ENCODE data around the gene GRHL3. TPM values are rescaled to one million over a fixed set of nuclear protein-coding genes. Genes with fewer than 3 reads are reported as not detected.

GRHL3 gene
- total RNA-seq, 1 experiment from 2014 or later = 2.5 TPM

- TF ChIP-seq ZNF532 (CRISPR knock-in tag; IDR thresholded peaks at IDR 0.05; ENCODE audit: borderline replicate concordance) (no peak), SP1 (CRISPR knock-in tag; conservative IDR thresholded peaks at IDR 0.05) (no peak)
Observed at GRCh38 chr1:24301785-24302175, 17.4 kb upstream of the GRHL3 start (continued).

GRCh38 chr1:24302209-24302611, 16.9 kb upstream of the GRHL3 start:
- CTCF ChIA-PET = interaction anchor here (0.5 to 1.5 kb wide), 6 partner anchors 10 to 227 kb away, joined by 3 to 9 read pairs (median 4); no protein-coding TSS in a partner anchor
- H3K9me3 Mint-ChIP-seq = no peaks in the 10 kb centered on the region
- POLR2A ChIA-PET = no interaction called here
- TF ChIP-seq OVOL2 (CRISPR knock-in tag; IDR thresholded peaks at IDR 0.05; ENCODE audit: borderline replicate concordance) = no peak
- no peak for TF ChIP-seq ZNF219 (CRISPR knock-in tag; IDR thresholded peaks at IDR 0.05; ENCODE audit: borderline replicate concordance)
- TF ChIP-seq ATF1 (CRISPR knock-in tag; IDR thresholded peaks at IDR 0.05) = no peak
- TF ChIP-seq NR1H2 (CRISPR knock-in tag; IDR thresholded peaks at IDR 0.05) = no peak
- TF ChIP-seq FOXJ3 (CRISPR knock-in tag; IDR thresholded peaks at IDR 0.05; ENCODE audit: borderline replicate concordance) = no peak
- TF ChIP-seq, protein P1, sequence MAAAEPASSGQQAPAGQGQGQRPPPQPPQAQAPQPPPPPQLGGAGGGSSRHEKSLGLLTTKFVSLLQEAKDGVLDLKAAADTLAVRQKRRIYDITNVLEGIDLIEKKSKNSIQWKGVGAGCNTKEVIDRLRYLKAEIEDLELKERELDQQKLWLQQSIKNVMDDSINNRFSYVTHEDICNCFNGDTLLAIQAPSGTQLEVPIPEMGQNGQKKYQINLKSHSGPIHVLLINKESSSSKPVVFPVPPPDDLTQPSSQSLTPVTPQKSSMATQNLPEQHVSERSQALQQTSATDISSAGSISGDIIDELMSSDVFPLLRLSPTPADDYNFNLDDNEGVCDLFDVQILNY (CRISPR knock-in tag; IDR thresholded peaks at IDR 0.05) = no peak
- no peak for TF ChIP-seq TP53 (CRISPR knock-in tag; IDR thresholded peaks at IDR 0.05)
- no peak for TF ChIP-seq ZNF138 (CRISPR knock-in tag; conservative IDR thresholded peaks at IDR 0.05)
- no peak for TF ChIP-seq NR2C2 (CRISPR knock-in tag; IDR thresholded peaks at IDR 0.05)
- no peak for TF ChIP-seq ZSCAN18 (CRISPR knock-in tag; IDR thresholded peaks at IDR 0.05)
- TF ChIP-seq, protein P2, sequence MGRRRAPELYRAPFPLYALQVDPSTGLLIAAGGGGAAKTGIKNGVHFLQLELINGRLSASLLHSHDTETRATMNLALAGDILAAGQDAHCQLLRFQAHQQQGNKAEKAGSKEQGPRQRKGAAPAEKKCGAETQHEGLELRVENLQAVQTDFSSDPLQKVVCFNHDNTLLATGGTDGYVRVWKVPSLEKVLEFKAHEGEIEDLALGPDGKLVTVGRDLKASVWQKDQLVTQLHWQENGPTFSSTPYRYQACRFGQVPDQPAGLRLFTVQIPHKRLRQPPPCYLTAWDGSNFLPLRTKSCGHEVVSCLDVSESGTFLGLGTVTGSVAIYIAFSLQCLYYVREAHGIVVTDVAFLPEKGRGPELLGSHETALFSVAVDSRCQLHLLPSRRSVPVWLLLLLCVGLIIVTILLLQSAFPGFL (CRISPR knock-in tag; IDR thresholded peaks at IDR 0.05; ENCODE audit: borderline replicate concordance) = no peak
- no peak for TF ChIP-seq ZNF121 (CRISPR knock-in tag; IDR thresholded peaks at IDR 0.05)
- TF ChIP-seq EMX1 (CRISPR knock-in tag; IDR thresholded peaks at IDR 0.05) = no peak
- peaks cover 29% of the 10 kb centered on the region for H3K4me1 Mint-ChIP-seq
- H3K4me3 Mint-ChIP-seq = no peak overlapping the region
- H3K36me3 Mint-ChIP-seq = no peaks in the 10 kb centered on the region
- H3K27me3 Mint-ChIP-seq (ENCODE audit: low read depth) = peaks cover 7% of the 10 kb centered on the region
- no peak for DNase-seq (ENCODE audit: low spot score)
- no peak overlapping the region for H3K27ac Mint-ChIP-seq
- no peak for ATAC-seq

- Mint-ChIP-seq H3K9me3 (no peaks in the 10 kb centered on the region), H3K4me3 (no peak overlapping the region), H3K27ac (no peak overlapping the region), H3K27me3 (ENCODE audit: low read depth) (no peaks in the 10 kb centered on the region), H3K36me3 (no peaks in the 10 kb centered on the region), H3K4me1 (peaks cover 36% of the 10 kb centered on the region)
- ATAC-seq = no peak
- no peak for DNase-seq (ENCODE audit: low spot score)
- POLR2A ChIA-PET = interaction anchor here (1.1 kb wide), 1 partner anchor 151 kb away, joined by 3 read pairs; no protein-coding TSS in a partner anchor
- CTCF ChIA-PET = interaction anchor here (1.0 to 1.9 kb wide), 3 partner anchors 82 to 102 kb away, joined by 3 to 4 read pairs (median 3); no protein-coding TSS in a partner anchor
- TF ChIP-seq USF1 (CRISPR knock-in tag; IDR thresholded peaks at IDR 0.05) (no peak), ZNF263 (CRISPR knock-in tag; IDR thresholded peaks at IDR 0.05; ENCODE audit: low read depth) (no peak), ZNF416 (CRISPR knock-in tag; IDR thresholded peaks at IDR 0.05) (no peak), TCF7 (CRISPR knock-in tag; IDR thresholded peaks at IDR 0.05; ENCODE audit: low read depth) (no peak), JUN (CRISPR knock-in tag; IDR thresholded peaks at IDR 0.05) (no peak)
- TF ChIP-seq, protein P1 (CRISPR knock-in tag; IDR thresholded peaks at IDR 0.05) = no peak
- TF ChIP-seq, protein P3, sequence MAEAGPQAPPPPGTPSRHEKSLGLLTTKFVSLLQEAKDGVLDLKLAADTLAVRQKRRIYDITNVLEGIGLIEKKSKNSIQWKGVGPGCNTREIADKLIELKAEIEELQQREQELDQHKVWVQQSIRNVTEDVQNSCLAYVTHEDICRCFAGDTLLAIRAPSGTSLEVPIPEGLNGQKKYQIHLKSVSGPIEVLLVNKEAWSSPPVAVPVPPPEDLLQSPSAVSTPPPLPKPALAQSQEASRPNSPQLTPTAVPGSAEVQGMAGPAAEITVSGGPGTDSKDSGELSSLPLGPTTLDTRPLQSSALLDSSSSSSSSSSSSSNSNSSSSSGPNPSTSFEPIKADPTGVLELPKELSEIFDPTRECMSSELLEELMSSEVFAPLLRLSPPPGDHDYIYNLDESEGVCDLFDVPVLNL (CRISPR knock-in tag; IDR thresholded peaks at IDR 0.05; ENCODE audit: borderline replicate concordance, low read depth) = no peak
- TF ChIP-seq, protein P4, sequence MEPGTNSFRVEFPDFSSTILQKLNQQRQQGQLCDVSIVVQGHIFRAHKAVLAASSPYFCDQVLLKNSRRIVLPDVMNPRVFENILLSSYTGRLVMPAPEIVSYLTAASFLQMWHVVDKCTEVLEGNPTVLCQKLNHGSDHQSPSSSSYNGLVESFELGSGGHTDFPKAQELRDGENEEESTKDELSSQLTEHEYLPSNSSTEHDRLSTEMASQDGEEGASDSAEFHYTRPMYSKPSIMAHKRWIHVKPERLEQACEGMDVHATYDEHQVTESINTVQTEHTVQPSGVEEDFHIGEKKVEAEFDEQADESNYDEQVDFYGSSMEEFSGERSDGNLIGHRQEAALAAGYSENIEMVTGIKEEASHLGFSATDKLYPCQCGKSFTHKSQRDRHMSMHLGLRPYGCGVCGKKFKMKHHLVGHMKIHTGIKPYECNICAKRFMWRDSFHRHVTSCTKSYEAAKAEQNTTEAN (CRISPR knock-in tag; IDR thresholded peaks at IDR 0.05) = no peak
Observed at GRCh38 chr1:24303600-24303999, 15.6 kb upstream of the GRHL3 start.
